GM18867 (cell line): Measurements from ENCODE around the gene C4orf50.
"Not testable (repeated sequence)": the region's sequence is repeated elsewhere in the genome, so short reads cannot be mapped to it uniquely, and the experiment has no call there.

ENCODE experiments used
- ATAC-seq: cut with Tn5 transposase; IDR thresholded peaks from one replicate; pipeline ENCODE4 v1.9.1; 2021; ENCODE audit warnings: mild to moderate bottlenecking, moderate library complexity; ENCODE audit not compliant: unreplicated experiment

Gene C4orf50

DNA sequence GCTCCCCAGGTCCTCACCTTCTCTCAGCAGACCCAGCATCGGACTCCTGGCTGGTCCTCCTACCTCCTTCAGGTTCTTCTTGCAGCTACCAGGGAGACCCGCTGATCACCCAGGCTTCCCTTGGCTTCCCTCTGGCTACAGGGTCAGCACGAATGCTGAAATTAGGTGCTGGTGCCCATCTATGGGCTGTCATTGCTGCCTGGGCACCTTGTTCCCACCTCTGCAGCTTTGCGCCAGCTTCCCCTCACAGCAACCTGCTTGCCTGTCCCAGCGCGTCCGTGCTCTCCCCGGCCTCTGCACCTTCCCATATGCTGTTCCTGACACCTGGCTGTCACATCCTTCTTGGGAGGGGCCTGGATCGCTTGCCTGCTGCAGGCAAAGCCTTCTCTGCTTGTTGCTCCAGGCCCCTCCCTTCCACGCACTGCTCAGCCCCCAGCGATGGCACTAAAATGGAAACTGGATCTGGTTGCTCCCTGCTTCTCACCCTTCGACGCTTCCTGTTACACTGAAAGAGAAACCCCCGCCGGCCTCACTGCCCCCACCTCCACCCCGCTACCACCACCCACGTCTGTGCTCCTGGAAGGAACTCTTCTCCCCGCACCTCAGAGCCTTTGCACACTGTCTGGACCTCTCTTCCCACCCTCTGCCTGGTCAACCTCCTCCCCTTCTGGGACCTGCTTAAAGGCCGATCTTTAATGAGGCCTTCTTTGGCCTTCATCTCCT is 22.2 kb downstream of the C4orf50 start:
- peak; percentile 46 for ATAC-seq

DNA sequence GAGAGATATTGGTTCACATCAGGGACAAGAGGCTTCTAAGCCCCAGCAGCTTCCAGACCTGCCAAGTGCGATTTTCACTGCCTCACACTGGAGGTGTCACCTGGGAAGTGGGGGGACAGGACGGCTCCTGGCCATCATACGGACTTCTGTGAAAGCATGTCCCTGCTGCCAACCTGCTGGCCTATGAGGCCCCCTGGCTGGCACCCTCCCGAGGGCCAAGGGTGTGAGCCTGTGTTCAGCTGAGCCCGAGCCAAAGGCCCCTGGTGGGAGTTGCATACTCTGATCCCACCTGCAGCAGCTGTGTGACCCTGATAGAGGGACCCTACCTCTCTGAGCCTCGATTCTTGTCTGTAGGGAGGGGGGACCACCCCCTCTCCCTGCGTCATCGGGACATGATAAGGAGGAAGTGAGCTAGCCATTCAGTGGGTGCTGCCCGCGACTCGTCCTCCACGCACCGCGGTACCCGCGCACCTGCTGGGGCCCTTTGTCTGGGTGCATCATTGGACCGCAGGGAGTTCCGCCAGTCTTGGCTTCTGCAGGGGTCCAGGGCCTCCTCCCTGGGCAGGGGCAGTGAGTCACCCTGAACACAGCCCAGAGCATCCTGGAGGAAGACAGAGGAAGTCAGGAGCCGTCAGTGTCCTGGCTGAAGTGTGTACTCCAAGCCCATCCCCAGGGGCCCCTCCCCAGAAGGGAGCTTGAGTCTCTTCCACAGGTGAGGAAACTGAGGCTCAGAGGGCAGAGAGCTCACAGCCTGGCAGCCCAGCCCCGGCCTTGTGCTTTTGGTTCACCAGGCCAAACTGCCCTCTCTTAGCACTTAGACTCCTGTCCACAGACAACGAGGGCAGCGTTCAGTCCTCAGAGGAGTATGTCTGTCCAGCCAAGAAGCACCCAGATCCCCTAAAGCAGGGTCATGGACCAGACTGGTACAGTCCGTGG is 24.1 kb downstream of the C4orf50 start:
- no peak for ATAC-seq

GRCh38 chr4:5993346-5993745 is 24.9 kb downstream of the C4orf50 start:
- not testable (repeated sequence) for ATAC-seq

DNA sequence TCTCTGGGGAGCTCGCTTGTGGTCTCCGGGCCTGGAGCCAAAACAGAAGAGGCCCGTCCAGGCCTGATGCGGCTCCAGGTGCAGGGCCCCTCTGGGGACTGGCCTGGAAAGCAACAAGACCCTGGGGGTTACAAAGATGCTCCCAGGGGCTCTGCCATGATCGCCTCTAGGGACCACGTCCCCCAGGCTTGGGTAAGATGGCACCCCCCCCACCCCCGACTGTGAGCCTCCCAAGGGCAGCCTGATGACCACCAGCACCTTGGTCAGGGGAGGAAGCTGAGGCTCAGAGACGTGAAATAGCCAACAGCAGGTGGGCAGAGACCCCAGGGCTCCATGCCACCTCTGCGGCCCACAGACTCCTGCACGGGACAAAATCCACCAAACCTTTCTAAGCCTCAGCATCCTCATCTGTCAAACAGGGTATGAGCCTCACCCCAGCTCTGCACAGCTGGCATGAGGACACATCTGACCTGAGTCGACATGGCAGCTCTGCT is 25.4 kb downstream of the C4orf50 start:
- no peak for ATAC-seq

DNA sequence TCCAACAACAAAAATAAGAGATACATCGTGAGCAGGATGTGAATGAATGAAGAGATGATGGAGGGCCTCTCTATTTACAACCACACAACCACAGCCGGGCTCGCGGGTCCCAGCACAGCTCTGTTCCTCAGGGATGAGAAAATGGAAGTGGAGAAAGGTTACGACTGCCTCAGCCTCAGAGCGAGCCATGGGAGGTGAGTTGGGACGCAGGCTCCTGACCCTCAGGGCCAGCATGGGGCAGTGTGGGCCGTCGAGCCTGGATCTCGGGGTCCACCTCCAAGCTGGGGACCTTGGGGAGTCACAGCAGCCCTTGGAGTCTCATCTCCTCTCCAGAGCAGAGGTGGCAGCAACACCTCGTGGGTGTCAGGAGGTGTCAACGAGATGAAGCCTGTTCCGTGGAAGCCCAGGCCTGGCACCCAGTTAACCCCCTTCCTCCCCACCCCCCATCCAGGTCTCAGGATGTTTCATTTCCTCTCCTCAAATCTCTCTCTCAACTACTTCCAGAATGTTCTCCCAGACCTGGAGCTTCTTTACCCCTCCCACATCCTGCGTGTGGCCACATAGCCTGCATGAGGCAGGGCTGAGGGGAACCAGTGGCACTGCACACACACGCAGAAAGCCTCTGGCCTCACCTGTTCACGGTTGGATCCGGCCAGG is 25.9 kb downstream of the C4orf50 start:
- no peak for ATAC-seq

DNA sequence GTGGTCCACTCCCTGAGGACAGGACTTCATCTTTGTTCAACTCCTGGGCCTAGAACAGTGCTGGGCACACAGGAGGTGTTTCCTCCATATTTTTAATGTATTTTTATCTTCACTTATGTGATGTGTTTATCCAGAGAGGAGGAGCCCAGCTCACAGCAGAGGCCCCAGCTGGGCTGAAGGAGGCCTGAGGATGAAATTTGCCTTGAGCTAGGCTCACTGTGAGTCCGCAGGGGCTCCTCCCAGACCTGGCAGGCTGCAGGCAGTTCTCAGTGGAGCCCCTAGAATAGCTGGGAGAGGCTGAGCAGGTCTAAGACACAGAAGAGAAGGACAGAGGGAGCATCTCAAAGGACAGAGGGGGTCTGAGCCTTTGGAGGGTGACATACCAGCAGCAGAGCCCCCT is 26.8 kb downstream of the C4orf50 start:
- no peak for ATAC-seq

DNA sequence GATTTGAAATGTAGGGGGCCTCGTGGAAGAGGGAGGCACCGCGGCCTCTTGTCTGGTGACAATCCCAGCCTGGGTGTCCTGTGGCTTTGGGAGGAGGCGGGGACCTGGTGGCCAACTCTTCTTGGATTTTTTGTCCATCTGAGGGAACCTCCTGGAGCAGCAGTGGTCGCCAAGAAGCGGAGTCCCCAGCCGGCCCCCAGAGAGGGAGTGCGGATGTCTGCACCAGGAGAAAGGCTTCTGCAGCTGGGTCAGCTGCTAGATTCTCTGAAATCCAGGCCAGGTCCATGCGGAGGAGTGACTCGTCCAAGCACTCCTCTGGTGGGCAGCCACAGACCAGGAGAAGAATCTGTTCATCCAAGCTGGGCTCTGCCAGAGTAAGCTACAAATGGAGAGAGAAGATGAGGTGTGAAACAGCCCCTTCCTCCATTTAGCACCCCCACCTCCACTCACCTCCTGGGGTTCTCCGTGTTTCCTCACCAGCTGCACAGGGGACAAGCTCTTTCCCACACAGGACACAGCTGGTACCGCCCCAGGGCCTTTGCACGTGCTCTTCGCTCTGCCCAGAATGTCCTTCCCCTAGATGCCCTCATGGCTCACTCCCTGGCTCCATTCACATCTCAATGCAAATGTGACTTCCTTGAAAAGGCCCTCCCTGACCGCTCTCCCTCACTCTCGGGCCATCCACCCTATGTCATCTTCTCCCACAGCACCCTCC is 27.6 kb downstream of the C4orf50 start:
- no peak for ATAC-seq

DNA sequence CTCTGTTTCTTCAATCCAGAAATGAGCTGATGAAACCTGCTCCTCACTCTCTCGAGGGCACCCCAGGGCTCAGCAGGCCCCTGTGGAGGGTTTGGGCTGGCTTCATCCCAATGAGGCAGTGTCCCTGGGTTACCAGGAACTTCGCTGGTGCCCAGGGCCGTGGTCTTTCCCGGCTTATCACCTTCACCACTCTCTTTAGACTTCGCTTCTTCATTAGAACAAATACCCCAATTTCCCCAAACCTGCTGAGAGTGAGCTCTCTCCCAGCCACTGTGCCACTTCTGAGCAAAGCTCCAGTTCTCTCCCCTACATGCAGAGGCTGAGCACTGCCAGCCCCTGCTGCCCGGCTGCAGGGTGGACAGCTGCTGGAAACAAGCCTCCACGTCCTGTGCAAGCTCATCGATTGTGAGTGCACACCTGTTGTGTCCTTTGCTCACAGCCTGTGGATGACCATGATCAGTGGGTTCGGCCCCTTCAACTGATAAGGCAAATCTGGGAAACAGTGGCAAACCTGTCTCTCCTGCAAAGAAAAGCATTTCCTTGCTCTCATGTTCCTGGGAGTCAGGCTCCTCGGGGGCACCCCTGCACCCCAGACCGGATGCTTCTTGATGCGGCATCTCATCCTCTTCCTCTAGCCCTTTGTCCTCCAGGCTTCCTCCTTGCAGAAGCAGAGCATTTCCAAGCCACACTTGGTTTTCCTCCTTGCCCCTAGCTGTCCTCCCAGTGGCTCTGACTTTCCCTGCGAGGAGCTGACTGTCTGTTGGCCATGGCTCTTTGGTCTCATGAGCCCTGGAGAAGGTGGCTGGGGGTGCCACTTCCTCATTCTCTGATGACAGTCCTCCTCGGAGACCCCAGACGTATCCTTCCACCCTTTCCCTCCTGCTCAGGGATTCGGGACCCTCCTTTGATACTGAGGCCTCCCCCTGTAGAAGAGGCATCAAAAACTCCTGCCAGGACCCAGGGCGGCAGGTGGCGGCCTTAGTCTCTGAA is 28.7 kb downstream of the C4orf50 start:
- no peak for ATAC-seq

DNA sequence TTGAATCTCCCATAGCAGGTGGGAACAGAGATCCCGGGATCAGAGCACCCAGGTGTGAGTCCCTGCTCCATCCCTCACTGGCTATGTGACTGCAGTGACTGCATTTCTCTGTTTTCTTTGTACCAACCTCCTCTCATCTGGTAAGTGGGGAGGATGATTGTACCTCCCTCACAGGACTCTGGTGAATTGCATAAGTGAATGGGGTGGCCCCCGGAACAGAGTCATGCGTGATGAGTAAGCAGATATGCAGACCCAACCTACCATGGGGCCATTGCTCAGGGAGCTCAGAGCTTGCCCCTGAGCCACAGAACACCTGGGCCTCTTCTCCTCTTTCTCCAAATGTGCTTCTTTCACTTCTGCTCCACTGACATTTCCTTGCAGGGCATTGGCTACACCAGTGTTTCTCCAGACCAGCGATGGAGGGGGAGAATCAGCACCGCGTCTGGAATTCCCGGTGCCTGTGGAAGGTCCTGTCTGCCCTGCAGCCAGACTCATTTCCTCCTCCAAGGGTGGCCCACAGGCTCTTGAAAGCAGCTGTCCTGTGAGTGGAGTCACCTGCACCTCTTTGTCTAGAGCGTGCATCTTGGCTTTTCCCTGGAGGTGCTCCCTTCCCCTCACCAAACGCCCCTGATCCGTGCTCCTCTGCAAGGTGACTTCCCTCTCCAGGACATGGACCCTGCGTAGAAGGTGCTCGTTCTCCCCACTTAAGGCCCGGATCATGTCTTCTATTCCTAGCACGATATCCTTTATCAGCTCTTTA is 30.0 kb downstream of the C4orf50 start:
- no peak for ATAC-seq

GRCh38 chr4:5984843-5985242 is 33.4 kb downstream of the C4orf50 start:
- ATAC-seq, result no peak

DNA sequence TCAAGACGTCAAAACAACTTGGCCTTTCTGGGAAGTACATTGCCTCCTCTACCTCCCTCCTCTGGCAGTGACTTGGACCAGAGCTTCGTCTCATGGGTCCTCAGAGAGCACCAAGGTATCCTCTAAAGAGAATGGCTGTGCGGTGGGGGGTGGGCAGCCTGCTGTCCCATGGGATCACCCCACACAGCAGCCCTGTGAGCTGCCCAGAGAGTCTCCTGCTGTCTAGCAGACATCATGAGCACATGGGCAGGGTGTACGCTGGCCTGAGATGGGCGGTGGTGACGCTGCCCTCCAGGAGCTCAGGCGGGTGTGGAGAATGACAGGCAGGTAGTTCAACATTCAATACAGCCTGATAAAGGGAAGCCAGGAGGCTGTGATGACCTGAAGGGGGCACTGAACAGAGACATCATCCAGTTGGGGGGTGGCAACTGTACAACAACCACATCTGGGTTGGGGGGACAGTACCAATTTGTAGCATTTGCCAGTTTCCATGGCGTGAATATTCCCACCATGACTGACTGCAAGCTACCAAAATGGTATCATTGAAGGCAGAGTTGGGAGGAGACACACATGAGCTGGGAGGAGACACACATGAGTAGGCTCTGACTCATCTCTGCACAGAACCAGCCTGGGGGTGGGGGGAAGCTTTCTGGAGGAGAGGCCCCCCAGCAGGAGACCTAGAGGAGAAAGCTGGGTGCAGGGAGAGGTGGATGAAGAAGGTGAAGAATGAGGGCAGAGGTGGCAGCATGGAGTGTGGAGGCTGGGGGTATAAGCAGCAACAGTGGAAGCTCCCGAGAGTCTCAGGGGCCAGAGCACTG is 35.9 kb downstream of the C4orf50 start:
- no peak for ATAC-seq

- ATAC-seq, result no peak
Observed at GRCh38 chr4:5980436-5981155, 37.6 kb downstream of the C4orf50 start.

- ATAC-seq, result no peak
Observed at GRCh38 chr4:5979981-5980380, 38.2 kb downstream of the C4orf50 start.

- no peak for ATAC-seq
Observed at GRCh38 chr4:5976921-5977320, 41.3 kb downstream of the C4orf50 start.

- no peak for ATAC-seq
Observed at GRCh38 chr4:5976431-5976830, 41.8 kb downstream of the C4orf50 start.

GRCh38 chr4:5974321-5974720 is 43.9 kb downstream of the C4orf50 start:
- no peak for ATAC-seq

DNA sequence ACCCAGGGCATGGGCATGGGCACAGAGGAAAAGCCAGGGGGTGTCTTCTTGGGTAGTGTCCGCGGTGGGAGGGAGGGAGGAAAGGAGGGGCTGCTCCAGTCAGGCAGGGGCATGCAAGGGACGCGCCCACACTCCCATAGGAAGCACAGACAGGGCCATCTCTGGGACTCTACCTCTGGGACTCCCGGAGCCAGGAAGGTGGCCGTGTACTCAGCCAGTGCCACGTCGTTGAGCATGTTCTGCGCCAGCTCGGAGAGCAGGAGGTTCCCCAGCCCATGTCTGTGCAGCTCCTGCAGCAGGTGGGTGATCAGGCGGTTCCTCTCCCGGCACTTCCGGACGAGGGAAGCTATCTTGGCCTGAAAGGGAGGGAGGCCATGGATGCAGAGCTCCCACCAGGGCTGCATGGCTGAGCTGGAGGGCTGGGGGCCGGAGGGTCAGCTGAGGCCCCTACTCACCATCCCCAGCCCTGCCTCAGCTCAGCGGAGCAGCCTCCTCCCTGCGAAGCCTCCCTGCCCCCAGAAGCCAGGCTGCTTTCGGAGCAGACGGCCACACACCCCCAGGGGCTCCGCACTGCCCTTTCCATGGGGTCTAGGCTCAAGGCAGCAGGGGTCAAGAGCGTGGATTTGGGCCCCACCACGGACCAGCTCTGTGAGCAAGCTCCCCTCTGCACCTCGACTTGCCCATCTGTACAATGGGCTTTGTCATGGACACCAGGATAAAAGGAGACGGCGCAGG is 44.6 kb downstream of the C4orf50 start:
- ATAC-seq, result no peak
